GM10248 (cell line): ENCODE measurements around the gene KAZN.

Experiments used
- CTCF ChIA-PET: fragments of 300-600 bp; sonication (Branson Sonifier 250); formaldehyde crosslinking; extraction: SDS; loops from one replicate; lab custom pipeline; 2021; ENCODE audit warnings: antibody characterized with exemption; lab: Yijun Ruan, JAX
- POLR2A ChIA-PET: fragments of 350-650 bp; sonication (Branson Sonifier 250); formaldehyde crosslinking; extraction: SDS; loops from one replicate; lab custom pipeline; 2020; ENCODE audit warnings: antibody characterized with exemption; lab: Yijun Ruan, JAX
- DNase-seq: peaks from one replicate; pipeline ENCODE4 v3.0.0; 2012; ENCODE audit errors: extremely low spot score
- TF ChIP-seq, protein P1 (sequence below): IDR thresholded peaks from 2 replicates; pipeline ENCODE4 v1.5.1; 2012; ENCODE audit warnings: mild to moderate bottlenecking, low read depth; ENCODE audit errors: extremely low read depth, missing control alignments, control extremely low read depth

Gene KAZN

DNA sequence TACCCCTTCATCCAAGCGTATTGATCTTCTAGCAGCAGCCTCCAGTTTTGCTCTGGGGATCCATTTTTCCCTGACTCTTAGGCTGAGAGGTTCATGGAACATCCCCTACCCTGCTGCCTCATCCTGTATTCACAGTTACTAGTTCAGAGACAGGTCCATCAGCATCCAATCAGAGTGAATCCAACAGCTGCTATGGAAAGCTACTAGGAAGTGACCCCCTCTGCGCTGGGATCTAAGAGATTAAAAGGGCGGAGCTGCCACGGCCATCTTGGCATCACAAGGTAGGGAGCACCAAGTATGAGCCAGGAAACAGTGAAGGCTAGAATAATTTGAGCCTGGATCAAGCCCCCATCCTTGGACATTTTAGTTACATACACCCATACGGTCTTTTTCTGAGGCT, 32.5 kb downstream of the KAZN start:
- CTCF ChIA-PET, result interaction anchor here (1.2 to 1.4 kb wide), 2 partner anchors 26 to 102 kb away, joined by 3 read pairs; no protein-coding TSS in a partner anchor

DNA sequence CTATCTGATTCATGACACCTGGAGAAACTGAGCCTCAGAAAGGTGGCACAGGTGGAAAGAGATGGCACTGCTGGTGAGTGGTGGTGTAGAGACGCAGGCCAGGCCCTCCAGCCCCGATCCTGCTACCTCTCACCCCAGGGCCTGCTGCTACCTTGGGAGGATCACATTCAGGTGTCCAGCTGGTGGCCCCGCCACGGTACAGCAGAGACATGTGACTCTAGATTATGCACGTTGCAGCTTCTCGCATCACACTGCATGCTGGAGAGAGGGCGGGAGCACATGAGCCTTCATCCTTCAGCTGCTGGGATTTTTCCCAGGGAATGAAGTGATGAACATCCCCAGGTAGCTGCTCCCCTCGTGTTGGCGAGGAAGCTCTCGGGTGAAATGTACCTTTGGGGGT, 32.9 kb downstream of the KAZN start:
- CTCF ChIA-PET, result interaction anchor here (0.8 to 1.4 kb wide), 4 partner anchors 11 to 102 kb away, joined by 3 read pairs; no protein-coding TSS in a partner anchor
- POLR2A ChIA-PET, result interaction anchor here (0.5 to 0.6 kb wide), 2 partner anchors 30 to 1820 kb away, joined by 3 read pairs; no protein-coding TSS in a partner anchor
- DNase-seq, result no peak
- TF ChIP-seq, protein P1, sequence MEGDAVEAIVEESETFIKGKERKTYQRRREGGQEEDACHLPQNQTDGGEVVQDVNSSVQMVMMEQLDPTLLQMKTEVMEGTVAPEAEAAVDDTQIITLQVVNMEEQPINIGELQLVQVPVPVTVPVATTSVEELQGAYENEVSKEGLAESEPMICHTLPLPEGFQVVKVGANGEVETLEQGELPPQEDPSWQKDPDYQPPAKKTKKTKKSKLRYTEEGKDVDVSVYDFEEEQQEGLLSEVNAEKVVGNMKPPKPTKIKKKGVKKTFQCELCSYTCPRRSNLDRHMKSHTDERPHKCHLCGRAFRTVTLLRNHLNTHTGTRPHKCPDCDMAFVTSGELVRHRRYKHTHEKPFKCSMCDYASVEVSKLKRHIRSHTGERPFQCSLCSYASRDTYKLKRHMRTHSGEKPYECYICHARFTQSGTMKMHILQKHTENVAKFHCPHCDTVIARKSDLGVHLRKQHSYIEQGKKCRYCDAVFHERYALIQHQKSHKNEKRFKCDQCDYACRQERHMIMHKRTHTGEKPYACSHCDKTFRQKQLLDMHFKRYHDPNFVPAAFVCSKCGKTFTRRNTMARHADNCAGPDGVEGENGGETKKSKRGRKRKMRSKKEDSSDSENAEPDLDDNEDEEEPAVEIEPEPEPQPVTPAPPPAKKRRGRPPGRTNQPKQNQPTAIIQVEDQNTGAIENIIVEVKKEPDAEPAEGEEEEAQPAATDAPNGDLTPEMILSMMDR, result no peak

More for the DNA sequence above, 32.5 kb downstream of the KAZN start:
- DNase-seq, result no peak
- POLR2A ChIA-PET, result no interaction called here
- TF ChIP-seq, protein P1, result no peak

DNA sequence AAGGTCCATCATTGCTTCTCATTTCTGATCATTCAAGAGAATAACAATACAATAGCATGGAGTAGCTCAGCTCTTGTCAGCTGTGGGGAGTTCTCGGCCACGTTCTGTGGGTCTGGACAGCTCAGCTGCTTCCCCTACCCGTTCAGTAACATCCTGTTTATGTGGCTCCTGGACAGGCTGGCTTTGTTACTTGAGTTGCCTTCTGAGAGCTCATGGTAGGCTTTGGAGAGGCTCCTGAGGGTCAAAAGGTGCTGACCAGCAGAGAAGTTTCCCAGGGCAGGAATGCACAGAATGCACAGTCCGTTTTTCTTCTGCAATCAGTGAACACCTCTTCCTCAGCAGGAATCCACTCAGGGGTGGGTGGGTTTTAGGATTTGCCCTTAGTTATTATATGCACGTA, 36.0 kb downstream of the KAZN start:
- DNase-seq, result no peak
- POLR2A ChIA-PET, result no interaction called here
- TF ChIP-seq, protein P1, result no peak
- CTCF ChIA-PET, result interaction anchor here (1.3 to 1.7 kb wide), 2 partner anchors 9 to 21 kb away, joined by 4 to 5 read pairs; no protein-coding TSS in a partner anchor

DNA sequence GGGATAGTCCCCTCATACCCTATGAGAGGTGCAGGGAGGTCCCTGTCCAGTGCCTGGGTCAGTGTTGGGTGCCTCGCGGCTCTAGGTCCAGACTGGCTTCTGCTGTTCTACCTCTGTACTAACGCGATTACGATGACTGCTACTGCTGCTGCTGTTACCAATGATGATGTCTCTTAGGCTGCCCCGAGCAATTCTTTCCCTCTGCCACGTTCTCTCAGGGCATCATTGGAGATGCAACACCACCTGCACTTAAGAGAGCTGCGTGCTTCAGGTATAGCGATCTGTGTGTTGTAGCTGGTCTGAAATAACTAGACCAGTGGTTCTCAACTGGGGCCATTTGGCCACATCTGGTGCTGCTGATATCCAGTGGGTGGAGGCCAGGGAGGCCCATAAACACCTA, 36.9 kb downstream of the KAZN start:
- ChIA-PET CTCF (interaction anchor here (1.3 kb wide), 1 partner anchor 10 kb away, joined by 5 read pairs; no protein-coding TSS in a partner anchor), POLR2A (no interaction called here)
- no peak for DNase-seq
- TF ChIP-seq, protein P1, result no peak

DNA sequence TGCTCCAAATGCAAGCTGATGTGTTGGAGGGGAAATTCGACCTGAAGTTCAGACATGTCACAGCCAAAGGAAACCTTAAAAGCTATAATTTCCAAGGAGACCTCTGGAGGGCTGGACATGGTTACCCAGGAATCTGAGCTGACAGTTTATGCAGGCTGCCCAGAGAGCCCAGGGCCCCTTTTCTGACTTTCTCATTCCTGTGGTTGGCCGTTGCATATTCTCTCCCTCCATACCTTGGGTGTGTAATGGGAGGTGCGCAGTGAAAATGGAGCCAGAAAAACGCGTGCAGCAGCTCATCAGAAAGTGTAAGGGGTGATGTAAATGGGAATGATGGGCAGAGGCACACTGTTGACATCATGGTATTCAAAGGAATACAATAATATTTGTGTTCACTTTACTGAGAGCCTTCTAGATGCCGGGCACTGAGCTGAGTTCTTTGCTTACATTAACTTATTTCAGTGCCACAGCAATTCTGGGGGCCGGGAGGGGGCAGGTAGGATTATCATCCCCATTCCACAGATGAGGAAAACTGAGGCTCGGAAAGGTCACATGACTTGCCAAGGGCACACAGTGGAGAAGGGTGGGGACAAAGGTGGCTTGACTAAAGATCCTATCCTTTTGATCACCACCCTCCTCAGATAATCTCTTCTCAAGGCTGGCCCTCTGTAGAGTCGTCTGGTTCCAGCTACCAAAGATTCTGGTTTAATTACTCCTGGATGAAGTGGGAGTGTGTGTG, 38.6 kb downstream of the KAZN start:
- ChIA-PET POLR2A (no interaction called here), CTCF (interaction anchor here (0.9 kb wide), 1 partner anchor 9 kb away, joined by 3 read pairs; no protein-coding TSS in a partner anchor)
- TF ChIP-seq, protein P1, result no peak
- no peak for DNase-seq

DNA sequence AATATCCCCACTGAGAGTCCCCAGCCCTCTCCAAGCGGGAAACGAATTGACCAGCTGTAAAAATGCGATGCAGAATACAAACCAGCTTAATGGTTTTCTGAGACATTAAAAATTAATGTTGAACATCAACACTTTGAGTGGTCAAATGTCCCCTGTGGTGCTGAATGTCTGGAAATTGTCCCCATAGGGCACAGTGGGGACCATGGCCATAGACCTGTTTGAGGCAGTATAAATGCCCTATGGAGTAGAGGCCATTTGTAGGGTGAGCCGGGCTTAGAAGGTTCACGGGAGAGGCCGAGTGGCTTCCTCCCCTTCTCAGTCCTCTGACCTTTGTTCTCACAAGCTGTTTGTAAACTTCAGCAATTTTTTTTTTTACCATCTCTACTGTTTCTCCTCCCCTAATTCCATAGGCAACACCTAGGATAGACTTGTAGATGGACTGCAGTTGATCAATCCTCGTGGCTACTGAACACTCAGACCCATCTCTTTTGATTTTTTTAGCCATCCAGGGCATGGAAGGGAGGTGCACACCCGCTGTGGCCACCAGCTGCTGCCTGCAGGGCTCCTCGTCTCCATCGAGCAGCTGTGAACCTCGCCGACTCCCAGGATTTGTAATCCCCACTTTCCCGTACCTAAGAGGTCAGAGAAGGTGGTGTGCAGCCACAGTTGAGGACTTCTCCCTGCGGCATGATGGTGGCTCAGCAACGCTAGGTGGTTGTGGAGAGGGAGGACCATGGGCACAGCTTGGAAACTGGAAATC, 41.0 kb downstream of the KAZN start:
- TF ChIP-seq, protein P1, result no peak
- POLR2A ChIA-PET, result no interaction called here
- no peak for DNase-seq
- CTCF ChIA-PET, result interaction anchor here (1.3 kb wide), 1 partner anchor 12 kb away, joined by 3 read pairs; no protein-coding TSS in a partner anchor
